Heart left ventricle (tissue), 16 donors: Measurements from ENCODE around the gene DLX3. TPM values are rescaled to one million over a fixed set of nuclear protein-coding genes. Genes with fewer than 3 reads are reported as not detected.

Source experiments
- ATAC-seq, 4 donors: fragments of 200-7000 bp; cut with Tn5 transposase; one replicate each; pipeline ENCODE4 v1.9.1; 2020 to 2022; ENCODE audit warnings: moderate library complexity in 4 of 4, mild to moderate bottlenecking in 3 of 4, moderate number of reproducible peaks in 1 of 4
- DNase-seq, 5 donors: peaks; one replicate each; pipeline ENCODE4 v3.0.0-alpha.2; 2020
- H3K27ac ChIP-seq, 12 donors: fragments of 200-600 bp; sonication (generic) in 4 of 12; one replicate each; pipeline versions ENCODE4 v1.5.0 to v1.8.0; 2016 to 2022; ENCODE audit warnings: mild to moderate bottlenecking in 2 of 12
- H3K27me3 ChIP-seq, 9 donors: fragments of 200-600 bp; sonication (generic) in 2 of 9; one replicate each; pipeline versions ENCODE4 v1.5.1 to v1.8.0; 2016 to 2022; ENCODE audit warnings: mild to moderate bottlenecking in 3 of 9
- H3K36me3 ChIP-seq, 9 donors: fragments of 200-600 bp; sonication (generic) in 2 of 9; one replicate each; pipeline versions ENCODE4 v1.5.0 to v1.8.0; 2018 to 2022; ENCODE audit warnings: mild to moderate bottlenecking in 2 of 9
- H3K4me1 ChIP-seq, 12 donors: fragments of 200-600 bp; sonication (generic) in 4 of 12; one replicate each; pipeline versions ENCODE4 v1.5.0 to v1.8.0; 2016 to 2022; ENCODE audit warnings: mild to moderate bottlenecking in 3 of 12
- H3K4me3 ChIP-seq, 12 donors: fragments of 200-600 bp; sonication (generic) in 4 of 12; one replicate each; pipeline versions ENCODE4 v1.5.0 to v1.8.0; 2017 to 2022; ENCODE audit warnings: mild to moderate bottlenecking in 9 of 12, moderate library complexity in 4 of 12
- H3K9me3 ChIP-seq, 12 donors: fragments of 200-600 bp; sonication (generic) in 4 of 12; one replicate each; pipeline versions ENCODE4 v1.5.0 to v1.8.0; 2016 to 2022; ENCODE audit warnings: mild to moderate bottlenecking in 1 of 12
- POLR2A ChIP-seq, 2 donors: fragments of 450-650 bp; IDR thresholded peaks; one replicate each; pipeline ENCODE4 v1.6.1; 2017; ENCODE audit warnings: antibody characterized with exemption in 2 of 2, mild to moderate bottlenecking in 2 of 2, moderate library complexity in 2 of 2
- WGBS, 4 donors: extraction: QIAGEN DNeasy Blood & Tissue Kit in 2 of 4; methylation state at CpG; one replicate each; pipeline versions ENCODE4 v1.1.5 to v1.1.7; 2013 to 2018; 5-methylcytosine and 5-hydroxymethylcytosine counted together
- intact Hi-C, 10 donors: fragments of 100-400 bp; cut with DNase I; formaldehyde crosslinking; loops; one replicate each; pipeline versions ENCODE4 v1.11.1 to v1.14.2; 2022
- polyA plus RNA-seq, 2 donors: library from polyadenylated mRNA; stranded (reverse); fragments of 200-250 nt; gene quantifications; one replicate each; pipeline ENCODE4 v1.2.3, GENCODE V29; 2013
- total RNA-seq, 9 donors: library from RNA; depleted of rRNA in 2 of 9; stranded (reverse); fragments of >200 nt in 2 of 9; fragmentation: NEBNext Ultra II Directional in 3 of 9; extraction: Animal tissue kit (Norgen Biotek cat#: 25700) in 3 of 9; gene quantifications; one replicate each; pipeline versions ENCODE4 v1.1.0 to v1.2.4, GENCODE V29; 2016 to 2023
- TF ChIP-seq, protein P1 (sequence below), 12 donors: fragments of 200-600 bp; sonication (generic) in 4 of 12; IDR thresholded peaks; one replicate each; pipeline versions ENCODE4 v1.5.0 to v1.8.0; 2018 to 2022; ENCODE audit warnings: antibody characterized with exemption in 12 of 12, mild to moderate bottlenecking in 5 of 12
- donor health status: ischemic (EF 13 %, LVEDD 7.1; RV severe dilation, severe dysfunction).
- donor health status: healthy with polysubstance abuse.
- donor health status: DM: no; HTN: yes; CAD: no.
- donor health status: DM: no; HTN: no; CAD: no.
- donor health status: ischemic (EF 25% LVEDD 6.9; RV normal size, moderate dysfunction).
- donor health status: ischemic (EF 25% LVEDD 5.7; RV mildly dilated, moderate dysfunction).
- donor health status: healthy.
- donor health status: DM: yes; HTN: yes; CAD: no.
- donor health status: ischemic (EF 35%, LVEDD 5.7; RV mildly dilated, moderate dysfunction).
- donor health status: nonischemic (EF 11% LVEDD 7.7; RV severe dilation, severe dysfunction).
- donor health status: DM: yes; HTN: yes; CAD: no.
- donor health status: PGD.
- donor health status: ischemic (EF 29% LVEDD 5.4; RV normal size, mild dysfunction).
- donor health status: nonischemic (EF 23%, LVEDD 6.1; RV moderate dilation, normal function).

DLX3 gene
- total and polyA plus RNA-seq, 11 donors, result 0.08 to 0.61 (median 0.09) TPM; not detected in 6

DNA sequence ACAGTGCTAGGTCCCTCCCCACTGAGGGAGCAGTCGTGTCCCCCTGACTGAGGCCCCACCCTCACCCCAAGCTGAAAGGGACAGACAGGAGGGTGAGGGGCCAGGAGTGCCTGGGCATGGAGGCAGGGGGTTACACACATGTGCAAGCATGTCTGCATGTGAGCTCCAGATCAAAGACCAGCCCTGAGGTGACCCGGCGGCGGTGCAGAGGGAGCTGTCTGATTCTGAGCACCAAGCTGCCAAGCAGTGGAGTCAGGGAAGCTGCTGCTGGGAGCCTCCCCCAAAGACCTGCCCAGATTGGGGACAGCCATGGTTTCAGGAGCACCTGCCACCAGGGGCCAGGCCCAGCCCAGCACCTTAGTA, 5.5 kb downstream of the DLX3 start:
- Histone ChIP-seq H3K4me3 (no peak overlapping the region), H3K27ac (no peak overlapping the region), H3K4me1 (peaks cover 0 to 20% (median 13%) of the 10 kb centered on the region in 12 donors), H3K27me3 (peaks cover 25 to 93% (median 56%) of the 10 kb centered on the region in 9 donors), H3K9me3 (no peaks in the 10 kb centered on the region), H3K36me3 (no peaks in the 10 kb centered on the region)
- no peak for ATAC-seq
- 68 to 81% (median 77%) methylated on average over 4 of the region's 4 CpGs for WGBS, 4 donors
- DNase-seq, result no peak
- TF ChIP-seq, protein P1, sequence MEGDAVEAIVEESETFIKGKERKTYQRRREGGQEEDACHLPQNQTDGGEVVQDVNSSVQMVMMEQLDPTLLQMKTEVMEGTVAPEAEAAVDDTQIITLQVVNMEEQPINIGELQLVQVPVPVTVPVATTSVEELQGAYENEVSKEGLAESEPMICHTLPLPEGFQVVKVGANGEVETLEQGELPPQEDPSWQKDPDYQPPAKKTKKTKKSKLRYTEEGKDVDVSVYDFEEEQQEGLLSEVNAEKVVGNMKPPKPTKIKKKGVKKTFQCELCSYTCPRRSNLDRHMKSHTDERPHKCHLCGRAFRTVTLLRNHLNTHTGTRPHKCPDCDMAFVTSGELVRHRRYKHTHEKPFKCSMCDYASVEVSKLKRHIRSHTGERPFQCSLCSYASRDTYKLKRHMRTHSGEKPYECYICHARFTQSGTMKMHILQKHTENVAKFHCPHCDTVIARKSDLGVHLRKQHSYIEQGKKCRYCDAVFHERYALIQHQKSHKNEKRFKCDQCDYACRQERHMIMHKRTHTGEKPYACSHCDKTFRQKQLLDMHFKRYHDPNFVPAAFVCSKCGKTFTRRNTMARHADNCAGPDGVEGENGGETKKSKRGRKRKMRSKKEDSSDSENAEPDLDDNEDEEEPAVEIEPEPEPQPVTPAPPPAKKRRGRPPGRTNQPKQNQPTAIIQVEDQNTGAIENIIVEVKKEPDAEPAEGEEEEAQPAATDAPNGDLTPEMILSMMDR (IDR thresholded peaks at IDR 0.05), result no peak
- TF ChIP-seq POLR2A (IDR thresholded peaks at IDR 0.05), result no peak
- intact Hi-C loops, result no loop called here

DNA sequence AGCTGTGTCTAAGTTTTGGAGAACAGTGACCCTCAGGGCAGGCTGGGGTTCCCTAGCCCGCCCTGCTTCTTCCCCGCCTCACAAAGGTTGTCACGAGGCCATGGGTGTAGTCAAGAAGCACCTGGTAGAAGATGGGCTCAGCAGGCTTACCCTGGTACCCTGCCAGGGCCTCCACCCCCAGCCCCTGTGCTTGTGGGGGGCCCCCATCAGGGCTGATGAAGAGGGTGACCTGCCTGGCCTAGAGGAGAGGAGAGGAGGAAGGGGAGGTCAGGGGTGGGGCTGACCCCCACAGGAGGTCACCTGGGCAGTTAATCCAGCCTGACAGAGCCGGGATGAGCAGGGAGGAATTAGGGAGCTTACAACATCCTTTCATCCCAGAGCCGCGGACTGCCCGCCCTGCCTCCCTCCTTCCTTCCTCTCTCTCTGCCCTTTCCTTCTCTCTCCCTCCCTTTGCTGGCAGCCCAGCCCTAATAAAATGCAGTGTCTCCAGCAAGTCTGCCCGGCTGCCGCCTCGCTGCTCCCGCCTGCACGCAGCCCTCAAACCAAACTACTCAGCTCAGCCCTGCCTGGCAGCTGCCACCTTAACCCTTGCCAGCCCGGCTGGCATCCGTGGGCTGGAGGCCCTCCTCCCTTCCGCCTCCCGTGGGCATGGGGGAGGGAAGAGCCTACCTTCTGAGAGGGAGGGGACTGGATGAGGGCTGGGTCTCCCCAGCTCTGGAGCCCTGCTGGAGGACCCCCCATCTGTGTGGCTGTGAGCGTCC, 7.2 kb downstream of the DLX3 start:
- H3K27me3 ChIP-seq, result peaks cover 17 to 84% (median 42%) of the 10 kb centered on the region in 9 donors
- H3K27ac ChIP-seq, result no peak overlapping the region
- no peaks in the 10 kb centered on the region for H3K9me3 ChIP-seq
- WGBS, 4 donors, result 17 to 21% (median 19%) methylated on average over 13 to 17 of the region's 17 CpGs
- H3K4me3 ChIP-seq, result no peak overlapping the region
- DNase-seq, result no peak
- ATAC-seq, result peak in 1 of 4 donors; percentile 16
- TF ChIP-seq POLR2A (IDR thresholded peaks at IDR 0.05), result no peak
- TF ChIP-seq, protein P1 (IDR thresholded peaks at IDR 0.05), result no peak
- peaks cover 0 to 7% (median 0%) of the 10 kb centered on the region in 12 donors for H3K4me1 ChIP-seq
- intact Hi-C loops, result no loop called here
- H3K36me3 ChIP-seq, result no peaks in the 10 kb centered on the region

DNA sequence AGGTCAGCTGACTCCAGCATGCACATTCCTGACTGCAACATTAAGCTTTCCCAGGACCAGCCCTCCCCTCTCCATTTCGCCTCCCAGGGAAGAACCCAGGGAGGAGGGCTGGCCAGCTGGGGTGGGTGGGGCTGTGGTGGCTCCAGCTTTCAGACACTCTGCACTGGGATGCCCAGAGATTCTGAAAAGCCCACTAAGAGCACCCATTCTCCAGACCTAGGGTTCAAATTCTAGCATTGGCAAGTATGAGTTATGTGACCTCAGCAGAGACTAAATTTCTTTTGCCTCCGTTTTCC, 7.8 kb downstream of the DLX3 start:
- WGBS, 4 donors, result 44 to 74% (median 54%) methylated on average over 2 of the region's 2 CpGs
- DNase-seq, result no peak
- Histone ChIP-seq H3K27me3 (peaks cover 12 to 83% (median 36%) of the 10 kb centered on the region in 9 donors), H3K27ac (no peak overlapping the region), H3K4me3 (no peak overlapping the region), H3K4me1 (peaks cover 0 to 7% (median 0%) of the 10 kb centered on the region in 12 donors), H3K9me3 (no peaks in the 10 kb centered on the region), H3K36me3 (no peaks in the 10 kb centered on the region)
- ATAC-seq, result no peak
- TF ChIP-seq POLR2A (IDR thresholded peaks at IDR 0.05), result no peak
- TF ChIP-seq, protein P1 (IDR thresholded peaks at IDR 0.05), result no peak
- intact Hi-C loops, result no loop called here

GRCh38 chr17:49986396-49987289, 8.4 kb downstream of the DLX3 start:
- peaks cover 0 to 7% (median 0%) of the 10 kb centered on the region in 12 donors for H3K4me1 ChIP-seq
- no peak for ATAC-seq
- no peaks in the 10 kb centered on the region for H3K36me3 ChIP-seq
- no peak for DNase-seq
- TF ChIP-seq, protein P1 (IDR thresholded peaks at IDR 0.05), result no peak
- TF ChIP-seq POLR2A (IDR thresholded peaks at IDR 0.05), result no peak
- no peak overlapping the region for H3K27ac ChIP-seq
- peaks cover 12 to 84% (median 35%) of the 10 kb centered on the region in 9 donors for H3K27me3 ChIP-seq
- H3K4me3 ChIP-seq, result no peak overlapping the region
- intact Hi-C loops, result no loop called here
- H3K9me3 ChIP-seq, result no peaks in the 10 kb centered on the region
- WGBS, 4 donors, result 60 to 68% (median 67%) methylated on average over 6 of the region's 6 CpGs
